ENCODE results near the gene GALNT17. TPM values are rescaled to one million over a fixed set of nuclear protein-coding genes. Genes with fewer than 3 reads are reported as not detected.
A peak's percentile ranks its signal among the peaks of the same experiment; 100 is the strongest.

Gene GALNT17
- total RNA-seq, 4 donors from 2014 or later = 66.0 to 97.9 (median 76.0) TPM

GRCh38 chr7:71345117-71345884 is 213.4 kb downstream of the GALNT17 start:
- Histone ChIP-seq H3K27ac (no peak overlapping the region), H3K9me3 (peaks cover 0 to 21% (median 0%) of the 10 kb centered on the region in 4 donors), H3K4me1 (no peaks in the 10 kb centered on the region), H3K27me3 (no peaks in the 10 kb centered on the region), H3K4me3 (no peak overlapping the region), H3K36me3 (no peaks in the 10 kb centered on the region)
- TF ChIP-seq POLR2A (IDR thresholded peaks at IDR 0.05) (no peak), CTCF (IDR thresholded peaks at IDR 0.05) (no peak), EP300 (IDR thresholded peaks at IDR 0.05) (no peak)
- WGBS, 2 donors = 82% methylated on average over 9 of the region's 9 CpGs
- DNase-seq (ENCODE audit: low spot score in 2 of 2) = no peak

- DNase-seq (ENCODE audit: low spot score in 2 of 2) = no peak
- Histone ChIP-seq H3K36me3 (no peaks in the 10 kb centered on the region), H3K4me3 (no peak overlapping the region), H3K27ac (peak overlapping the region in 2 of 4 donors; percentile 27 to 72), H3K27me3 (no peaks in the 10 kb centered on the region), H3K4me1 (no peaks in the 10 kb centered on the region), H3K9me3 (peaks cover 0 to 21% (median 0%) of the 10 kb centered on the region in 4 donors)
- TF ChIP-seq CTCF (IDR thresholded peaks at IDR 0.05) (no peak), EP300 (IDR thresholded peaks at IDR 0.05) (no peak), POLR2A (IDR thresholded peaks at IDR 0.05) (no peak)
- WGBS, 2 donors = 43 to 52% methylated on average over 16 of the region's 16 CpGs
Observed at GRCh38 chr7:71348821-71349681, 217.1 kb downstream of the GALNT17 start.

- Histone ChIP-seq H3K27ac (peak overlapping the region in 1 of 4 donors; percentile 8), H3K27me3 (no peaks in the 10 kb centered on the region), H3K4me3 (no peak overlapping the region), H3K4me1 (no peaks in the 10 kb centered on the region), H3K9me3 (peaks cover 0 to 13% (median 0%) of the 10 kb centered on the region in 4 donors), H3K36me3 (no peaks in the 10 kb centered on the region)
- TF ChIP-seq POLR2A (IDR thresholded peaks at IDR 0.05) (no peak), EP300 (IDR thresholded peaks at IDR 0.05) (no peak), CTCF (IDR thresholded peaks at IDR 0.05) (no peak)
- 61 to 79% methylated on average over 5 of the region's 5 CpGs for WGBS, 2 donors
- no peak for DNase-seq (ENCODE audit: low spot score in 2 of 2)
Observed at GRCh38 chr7:71349682-71350481, 217.9 kb downstream of the GALNT17 start.

- Histone ChIP-seq H3K27ac (no peak overlapping the region), H3K4me1 (no peaks in the 10 kb centered on the region), H3K4me3 (no peak overlapping the region), H3K27me3 (no peaks in the 10 kb centered on the region), H3K36me3 (no peaks in the 10 kb centered on the region), H3K9me3 (peaks cover 0 to 13% (median 0%) of the 10 kb centered on the region in 4 donors)
- no peak for TF ChIP-seq CTCF (IDR thresholded peaks at IDR 0.05)
- no peak for TF ChIP-seq EP300 (IDR thresholded peaks at IDR 0.05)
- no peak for TF ChIP-seq POLR2A (IDR thresholded peaks at IDR 0.05)
- DNase-seq (ENCODE audit: low spot score in 2 of 2) = no peak
- 75 to 97% methylated on average over 2 of the region's 2 CpGs for WGBS, 2 donors
Observed at GRCh38 chr7:71350680-71351079, 218.7 kb downstream of the GALNT17 start.
